ENCODE measurements around the gene PXN.
A peak's percentile ranks its signal among the peaks of the same experiment; 100 is the strongest.

PXN gene

GRCh38 chr12:120292411-120292660 lies 26.8 kb upstream of the PXN start (continued):
- TF ChIP-seq SALL2 (tag by site-specific recombination; IDR thresholded peaks at IDR 0.05; ENCODE audit: borderline replicate concordance), result no peak
- no peak for TF ChIP-seq YY2 (tag by site-specific recombination; IDR thresholded peaks at IDR 0.05)
- TF ChIP-seq OSR2 (tag by site-specific recombination; IDR thresholded peaks at IDR 0.05), result no peak
- 0 out of 2 replicates have a peak, but pooled peaks have one; percentile 30 for TF ChIP-seq ZBTB10 (tag by site-specific recombination; IDR thresholded peaks at IDR 0.05)
- no peak for TF ChIP-seq TRIM28 (IDR thresholded peaks at IDR 0.05; ENCODE audit: borderline replicate concordance, low read length)
- TF ChIP-seq ZNF707 (tag by site-specific recombination; IDR thresholded peaks at IDR 0.05), result no peak
- peak; percentile 18; the same call in 1 of the 2 replicates for TF ChIP-seq ZNF121 (tag by site-specific recombination; IDR thresholded peaks at IDR 0.05)
- TF ChIP-seq PATZ1 (tag by site-specific recombination; IDR thresholded peaks at IDR 0.05), result no peak
- TF ChIP-seq IKZF3 (tag by site-specific recombination; IDR thresholded peaks at IDR 0.05), result no peak
- no peak; the same call in 1 of the 2 replicates for TF ChIP-seq ZNF610 (tag by site-specific recombination; IDR thresholded peaks at IDR 0.05; ENCODE audit: borderline replicate concordance)
- TF ChIP-seq GFI1B (tag by site-specific recombination; IDR thresholded peaks at IDR 0.05), result peak; percentile 43; the same call in 1 of the 2 replicates
- no peak for TF ChIP-seq ZSCAN30 (tag by site-specific recombination; IDR thresholded peaks at IDR 0.05)
- peak; percentile 1; the same call in 1 of the 2 replicates for TF ChIP-seq ZNF639 (tag by site-specific recombination; IDR thresholded peaks at IDR 0.05)
- no peak for TF ChIP-seq ZNF776 (tag by site-specific recombination; IDR thresholded peaks at IDR 0.05; ENCODE audit: borderline replicate concordance)
- no peak for TF ChIP-seq ZBTB8A (tag by site-specific recombination; IDR thresholded peaks at IDR 0.05)
- no peak for TF ChIP-seq ZFHX2 (tag by site-specific recombination; conservative IDR thresholded peaks at IDR 0.05)
- no peak for TF ChIP-seq HOXC10 (CRISPR knock-in tag; IDR thresholded peaks at IDR 0.05)
- no peak for TF ChIP-seq ZNF24 (tag by site-specific recombination; IDR thresholded peaks at IDR 0.05)
- no peak for TF ChIP-seq ZNF473 (tag by site-specific recombination; IDR thresholded peaks at IDR 0.05)
- 0 out of 2 replicates have a peak, but pooled peaks have one; percentile 78 for TF ChIP-seq KLF16 (tag by site-specific recombination; IDR thresholded peaks at IDR 0.05)
- TF ChIP-seq GLIS1 (tag by site-specific recombination; IDR thresholded peaks at IDR 0.05), result no peak
- TF ChIP-seq ZBTB48 (tag by site-specific recombination; IDR thresholded peaks at IDR 0.05), result no peak
- no peak for TF ChIP-seq ZNF140 (tag by site-specific recombination; IDR thresholded peaks at IDR 0.05)
- no peak for TF ChIP-seq SCRT1 (tag by site-specific recombination; IDR thresholded peaks at IDR 0.05; ENCODE audit: borderline replicate concordance)
- TF ChIP-seq ZNF311 (tag by site-specific recombination; IDR thresholded peaks at IDR 0.05; ENCODE audit: borderline replicate concordance), result no peak
- no peak for TF ChIP-seq ZNF626 (tag by site-specific recombination; IDR thresholded peaks at IDR 0.05)
- no peak for TF ChIP-seq ZNF704 (tag by site-specific recombination; IDR thresholded peaks at IDR 0.05)
- TF ChIP-seq ZNF530 (tag by site-specific recombination; IDR thresholded peaks at IDR 0.05; ENCODE audit: low read depth), result no peak
- no peak for TF ChIP-seq ZNF416 (tag by site-specific recombination; IDR thresholded peaks at IDR 0.05)
- no peak for TF ChIP-seq KLF17 (tag by site-specific recombination; IDR thresholded peaks at IDR 0.05)
- TF ChIP-seq ZNF391 (tag by site-specific recombination; IDR thresholded peaks at IDR 0.05; ENCODE audit: borderline replicate concordance, low read depth), result no peak
- TF ChIP-seq KLF7 (tag by site-specific recombination; IDR thresholded peaks at IDR 0.05; ENCODE audit: borderline replicate concordance), result no peak
- TF ChIP-seq ZNF76 (tag by site-specific recombination; IDR thresholded peaks at IDR 0.05; ENCODE audit: borderline replicate concordance, low read depth), result no peak

Measured in HEK293 (cell line).